K562 (cell line): Measurements from ENCODE around the gene PLXNB3. TPM values are rescaled to one million over a fixed set of nuclear protein-coding genes. Genes with fewer than 3 reads are reported as not detected.
A peak's percentile ranks its signal among the peaks of the same experiment; 100 is the strongest.

Experiments
- ARNT ChIP-seq, 2 experiments: fragments of 450-650 bp; IDR thresholded peaks; 2 replicates each; pipeline ENCODE4 v1.6.1; 2016; ENCODE audit warnings: mild to moderate bottlenecking in 1 of 2
- BRD4 ChIP-seq: fragments of 200-600 bp; sonication (generic); IDR thresholded peaks from 2 replicates; pipeline ENCODE4 v1.6.1; 2017; ENCODE audit warnings: inconsistent platforms
- CBX8 ChIP-seq: fragments of 200-600 bp; sonication (generic); IDR thresholded peaks from 2 replicates; pipeline ENCODE4 v1.6.1; 2012; ENCODE audit warnings: borderline replicate concordance, mixed run types, low read depth, mild to moderate bottlenecking, moderate library complexity, mixed read lengths, low read length, control low read depth, inconsistent platforms; ENCODE audit not compliant: poor library complexity, severe bottlenecking; ENCODE audit errors: extremely low read depth
- CXXC5 ChIP-seq: fragments of 250-450 bp; sonication (Bioruptor Pico); IDR thresholded peaks from 2 replicates; pipeline ENCODE4 v1.8.0; 2022; ENCODE audit warnings: inconsistent platforms, mild to moderate bottlenecking, moderate library complexity
- FOXK2 ChIP-seq, 2 experiments: fragments of 450-650 bp; IDR thresholded peaks in 1 of 2; conservative IDR thresholded peaks in 1 of 2; 2 replicates each; pipeline ENCODE4 v1.6.1; 2016; ENCODE audit warnings: low read depth in 2 of 2, mild to moderate bottlenecking in 1 of 2
- HEY1 ChIP-seq: fragments of 250-450 bp; sonication (Bioruptor Pico); IDR thresholded peaks from 2 replicates; pipeline ENCODE4 v1.5.0; 2020; ENCODE audit warnings: mild to moderate bottlenecking, moderate library complexity, borderline replicate concordance
- MYC ChIP-seq, 2 experiments: fragments of 250-450 bp in 1 of 2; sonication (Bioruptor Pico) in 1 of 2; IDR thresholded peaks; 2 replicates each; pipeline versions ENCODE4 v1.5.1 to v1.6.1; 2012 to 2021; ENCODE audit warnings: low read depth in 2 of 2, borderline replicate concordance in 1 of 2, improper control_type of control experiment in 1 of 2, low read length in 1 of 2, mild to moderate bottlenecking in 1 of 2, moderate library complexity in 1 of 2
- NFIX ChIP-seq: fragments of 250-450 bp; sonication (Bioruptor Pico); IDR thresholded peaks from 2 replicates; pipeline ENCODE4 v1.4.0; 2020; ENCODE audit warnings: low read depth, mild to moderate bottlenecking, moderate library complexity
- PYGO2 ChIP-seq: fragments of 450-650 bp; IDR thresholded peaks from 2 replicates; pipeline ENCODE4 v1.6.1; 2016; ENCODE audit warnings: mild to moderate bottlenecking, missing genetic modification characterization, moderate library complexity, missing compliant biosample characterization
- RB1 ChIP-seq: fragments of 450-650 bp; IDR thresholded peaks from 2 replicates; pipeline ENCODE4 v1.6.1; 2017; ENCODE audit warnings: low read depth, mild to moderate bottlenecking
- RBFOX2 ChIP-seq: fragments of 200-400 bp; formaldehyde crosslinking; IDR thresholded peaks from 2 replicates; pipeline ENCODE4 v1.6.1; 2017; ENCODE audit warnings: low read depth, mild to moderate bottlenecking, low read length, moderate library complexity
- RCOR1 ChIP-seq, 2 experiments: IDR thresholded peaks; 2 replicates each; pipeline ENCODE4 v1.6.1; 2012; ENCODE audit warnings: low read depth in 2 of 2, low read length in 2 of 2, borderline replicate concordance in 1 of 2, improper control_type of control experiment in 1 of 2
- RFX5 ChIP-seq: IDR thresholded peaks from 2 replicates; pipeline ENCODE4 v1.6.1; 2011; ENCODE audit warnings: low read depth, mild to moderate bottlenecking, improper control_type of control experiment, low read length
- TFAM ChIP-seq: fragments of 250-450 bp; sonication (Bioruptor Pico); conservative IDR thresholded peaks from 2 replicates; pipeline ENCODE4 v1.5.0; 2021; ENCODE audit warnings: mild to moderate bottlenecking, moderate library complexity
- ZNF184 ChIP-seq: sonication (generic); formaldehyde crosslinking; IDR thresholded peaks from 2 replicates; pipeline ENCODE4 v1.5.0; 2020; ENCODE audit warnings: missing genetic modification reagents
- ZNF551 ChIP-seq: fragments of 250-450 bp; sonication (Bioruptor Pico); IDR thresholded peaks from 2 replicates; pipeline ENCODE4 v1.5.0; 2021; ENCODE audit warnings: mild to moderate bottlenecking, moderate library complexity
- polyA plus RNA-seq, 8 experiments: library from polyadenylated mRNA; depleted of rRNA in 4 of 8; stranded (reverse) in 5 of 8; unstranded in 3 of 8; fragments of >200 nt; fragmentation: Nextera tagmentation in 2 of 8; fragmentation: Illumina TruSeq in 1 of 8; extraction: Ambion mirVana in 2 of 8; extraction: Trizol in 1 of 8; gene quantifications; 2 replicates each; pipeline versions ENCODE4 v1.2.1 to v1.2.3, GENCODE V29; 2011 to 2014; ENCODE audit warnings: inconsistent platforms in 1 of 8, missing spikeins in 1 of 8
- total RNA-seq, 7 experiments: library from RNA; depleted of rRNA in 6 of 7; stranded (reverse); fragments of >200 nt in 6 of 7; fragmentation: Illumina TruSeq in 2 of 7; extraction: Trizol in 2 of 7; gene quantifications; 2 replicates each; pipeline versions ENCODE4 v1.2.1 to v1.2.3, GENCODE V29; 2011 to 2021; ENCODE audit warnings: low replicate concordance in 1 of 7
- TF ChIP-seq, protein P1 (sequence below): fragments of 250-450 bp; sonication (Bioruptor Pico); IDR thresholded peaks from 2 replicates; pipeline ENCODE4 v1.4.0; 2020; ENCODE audit warnings: mild to moderate bottlenecking, moderate library complexity
- TF ChIP-seq, protein P2 (sequence below), 2 experiments: fragments of 450-650 bp in 1 of 2; IDR thresholded peaks; 2 replicates each; pipeline ENCODE4 v1.6.1; 2011 to 2017; ENCODE audit warnings: low read depth in 2 of 2, antibody characterized with exemption in 1 of 2, borderline replicate concordance in 1 of 2, low read length in 1 of 2, mild to moderate bottlenecking in 1 of 2, mixed read lengths in 1 of 2; ENCODE audit not compliant: control insufficient read depth in 1 of 2
- TF ChIP-seq, protein P3 (sequence below): IDR thresholded peaks from 2 replicates; pipeline ENCODE4 v1.6.1; 2012; ENCODE audit warnings: low read depth, low read length, improper control_type of control experiment, borderline replicate concordance

PLXNB3 gene
- total and polyA plus RNA-seq, 9 of the 15 experiments (the other 6 are each of a cell fraction or from before 2014, with no cell fraction given) = 0.22 to 2.0 (median 1.4) TPM; not detected in 2

DNA sequence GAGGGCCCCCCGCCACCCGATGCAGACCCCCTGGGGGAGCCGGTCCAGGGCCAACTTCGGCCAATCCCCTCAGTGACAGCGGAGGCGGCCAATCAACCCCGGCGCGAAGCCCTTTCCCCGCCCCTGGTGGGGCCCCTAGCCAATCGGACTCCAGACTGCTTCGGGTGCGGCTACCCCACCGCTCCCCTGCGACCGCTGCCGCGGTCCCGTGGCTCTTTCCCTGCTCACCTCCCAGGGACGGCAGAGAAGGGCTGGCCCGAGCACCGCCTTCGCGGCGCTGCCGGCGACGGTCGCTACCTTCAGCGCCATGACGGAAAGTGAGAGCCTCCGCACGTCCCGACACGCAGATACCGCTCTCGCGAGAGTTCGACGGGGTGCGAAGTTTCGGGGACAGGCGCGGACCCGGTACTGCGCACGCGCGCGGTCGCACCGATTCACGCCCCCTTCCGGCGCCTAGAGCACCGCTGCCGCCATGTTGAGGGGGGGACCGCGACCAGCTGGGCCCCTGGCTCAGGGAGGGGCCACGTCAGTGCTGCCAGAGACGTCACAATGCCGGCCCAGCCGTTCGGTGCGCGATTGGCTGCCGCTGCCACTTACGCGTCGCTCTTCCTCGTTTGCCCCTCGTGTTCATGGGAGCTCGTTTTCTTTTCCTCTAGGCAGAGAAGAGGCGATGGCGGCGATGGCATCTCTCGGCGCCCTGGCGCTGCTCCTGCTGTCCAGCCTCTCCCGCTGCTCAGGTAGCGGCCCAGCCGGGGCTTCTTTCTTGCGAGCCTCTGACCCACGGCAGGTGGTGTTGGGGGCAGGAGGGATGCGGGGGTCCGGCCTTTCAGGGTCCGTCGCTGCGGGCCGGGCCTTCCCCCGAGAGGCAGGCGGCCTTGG lies 30.2 kb downstream of the PLXNB3 start, which contains the start of the genes IDH3G and SSR4 (continued):
- TF ChIP-seq MYC (IDR thresholded peaks at IDR 0.05; ENCODE audit: low read depth, low read length) = peak; percentile 79
- peak; percentile 21; the same call in 1 of the 2 replicates for TF ChIP-seq MYC (CRISPR knock-in tag; IDR thresholded peaks at IDR 0.05; ENCODE audit: borderline replicate concordance, low read depth)
- TF ChIP-seq RFX5 = no peak
- peak; percentile 53; the same call in 1 of the 2 replicates for TF ChIP-seq BRD4
- TF ChIP-seq NFIX = no peak
- TF ChIP-seq ZNF551 = no peak
- peak in 1 of 2 experiments; percentile 72; a peak in 2 of 4 replicates for TF ChIP-seq FOXK2 (conservative IDR thresholded peaks at IDR 0.05 in 1 of 2, IDR thresholded peaks at IDR 0.05 in 1 of 2; ENCODE audit: low read depth in 2 of 2)
- TF ChIP-seq ZNF184 (CRISPR knock-in tag) = no peak
- TF ChIP-seq TFAM (CRISPR knock-in tag) = no peak
- TF ChIP-seq ARNT (IDR thresholded peaks at IDR 0.05) = no peak
- TF ChIP-seq RBFOX2 = peak; percentile 96
- peak in 1 of 2 experiments; percentile 48; a peak in 1 of 4 replicates for TF ChIP-seq RCOR1 (IDR thresholded peaks at IDR 0.05; ENCODE audit: borderline replicate concordance in 1 of 2, low read depth in 2 of 2, low read length in 2 of 2)
- TF ChIP-seq, protein P1, sequence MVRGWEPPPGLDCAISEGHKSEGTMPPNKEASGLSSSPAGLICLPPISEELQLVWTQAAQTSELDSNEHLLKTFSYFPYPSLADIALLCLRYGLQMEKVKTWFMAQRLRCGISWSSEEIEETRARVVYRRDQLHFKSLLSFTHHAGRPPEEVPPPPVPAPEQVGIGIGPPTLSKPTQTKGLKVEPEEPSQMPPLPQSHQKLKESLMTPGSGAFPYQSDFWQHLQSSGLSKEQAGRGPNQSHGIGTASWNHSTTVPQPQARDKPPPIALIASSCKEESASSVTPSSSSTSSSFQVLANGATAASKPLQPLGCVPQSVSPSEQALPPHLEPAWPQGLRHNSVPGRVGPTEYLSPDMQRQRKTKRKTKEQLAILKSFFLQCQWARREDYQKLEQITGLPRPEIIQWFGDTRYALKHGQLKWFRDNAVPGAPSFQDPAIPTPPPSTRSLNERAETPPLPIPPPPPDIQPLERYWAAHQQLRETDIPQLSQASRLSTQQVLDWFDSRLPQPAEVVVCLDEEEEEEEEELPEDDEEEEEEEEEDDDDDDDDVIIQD (CRISPR knock-in tag) = 0 out of 2 replicates have a peak, but pooled peaks have one; percentile 60
- peak; percentile 83 for TF ChIP-seq CXXC5 (CRISPR knock-in tag)
- peak; percentile 82 for TF ChIP-seq RB1
- TF ChIP-seq, protein P2, sequence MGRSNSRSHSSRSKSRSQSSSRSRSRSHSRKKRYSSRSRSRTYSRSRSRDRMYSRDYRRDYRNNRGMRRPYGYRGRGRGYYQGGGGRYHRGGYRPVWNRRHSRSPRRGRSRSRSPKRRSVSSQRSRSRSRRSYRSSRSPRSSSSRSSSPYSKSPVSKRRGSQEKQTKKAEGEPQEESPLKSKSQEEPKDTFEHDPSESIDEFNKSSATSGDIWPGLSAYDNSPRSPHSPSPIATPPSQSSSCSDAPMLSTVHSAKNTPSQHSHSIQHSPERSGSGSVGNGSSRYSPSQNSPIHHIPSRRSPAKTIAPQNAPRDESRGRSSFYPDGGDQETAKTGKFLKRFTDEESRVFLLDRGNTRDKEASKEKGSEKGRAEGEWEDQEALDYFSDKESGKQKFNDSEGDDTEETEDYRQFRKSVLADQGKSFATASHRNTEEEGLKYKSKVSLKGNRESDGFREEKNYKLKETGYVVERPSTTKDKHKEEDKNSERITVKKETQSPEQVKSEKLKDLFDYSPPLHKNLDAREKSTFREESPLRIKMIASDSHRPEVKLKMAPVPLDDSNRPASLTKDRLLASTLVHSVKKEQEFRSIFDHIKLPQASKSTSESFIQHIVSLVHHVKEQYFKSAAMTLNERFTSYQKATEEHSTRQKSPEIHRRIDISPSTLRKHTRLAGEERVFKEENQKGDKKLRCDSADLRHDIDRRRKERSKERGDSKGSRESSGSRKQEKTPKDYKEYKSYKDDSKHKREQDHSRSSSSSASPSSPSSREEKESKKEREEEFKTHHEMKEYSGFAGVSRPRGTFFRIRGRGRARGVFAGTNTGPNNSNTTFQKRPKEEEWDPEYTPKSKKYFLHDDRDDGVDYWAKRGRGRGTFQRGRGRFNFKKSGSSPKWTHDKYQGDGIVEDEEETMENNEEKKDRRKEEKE (IDR thresholded peaks at IDR 0.05; ENCODE audit: borderline replicate concordance in 1 of 2, control insufficient read depth in 1 of 2, low read depth in 2 of 2, low read length in 1 of 2) = no peak
- TF ChIP-seq, protein P3, sequence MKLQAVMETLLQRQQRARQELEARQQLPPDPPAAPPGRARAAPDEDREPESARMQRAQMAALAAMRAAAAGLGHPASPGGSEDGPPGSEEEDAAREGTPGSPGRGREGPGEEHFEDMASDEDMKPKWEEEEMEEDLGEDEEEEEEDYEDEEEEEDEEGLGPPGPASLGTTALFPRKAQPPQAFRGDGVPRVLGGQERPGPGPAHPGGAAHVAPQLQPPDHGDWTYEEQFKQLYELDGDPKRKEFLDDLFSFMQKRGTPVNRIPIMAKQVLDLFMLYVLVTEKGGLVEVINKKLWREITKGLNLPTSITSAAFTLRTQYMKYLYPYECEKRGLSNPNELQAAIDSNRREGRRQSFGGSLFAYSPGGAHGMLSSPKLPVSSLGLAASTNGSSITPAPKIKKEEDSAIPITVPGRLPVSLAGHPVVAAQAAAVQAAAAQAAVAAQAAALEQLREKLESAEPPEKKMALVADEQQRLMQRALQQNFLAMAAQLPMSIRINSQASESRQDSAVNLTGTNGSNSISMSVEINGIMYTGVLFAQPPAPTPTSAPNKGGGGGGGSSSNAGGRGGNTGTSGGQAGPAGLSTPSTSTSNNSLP = no peak
- TF ChIP-seq PYGO2 (tag) = no peak
- TF ChIP-seq HEY1 (CRISPR knock-in tag) = no peak
- no peak for TF ChIP-seq CBX8
